ENCODE data around the gene PCCA. TPM values are rescaled to one million over a fixed set of nuclear protein-coding genes. Genes with fewer than 3 reads are reported as not detected.

The PCCA gene
- polyA plus RNA-seq, 1 of the 3 experiments (the other 2 are of a cell fraction): 7.3 TPM

DNA sequence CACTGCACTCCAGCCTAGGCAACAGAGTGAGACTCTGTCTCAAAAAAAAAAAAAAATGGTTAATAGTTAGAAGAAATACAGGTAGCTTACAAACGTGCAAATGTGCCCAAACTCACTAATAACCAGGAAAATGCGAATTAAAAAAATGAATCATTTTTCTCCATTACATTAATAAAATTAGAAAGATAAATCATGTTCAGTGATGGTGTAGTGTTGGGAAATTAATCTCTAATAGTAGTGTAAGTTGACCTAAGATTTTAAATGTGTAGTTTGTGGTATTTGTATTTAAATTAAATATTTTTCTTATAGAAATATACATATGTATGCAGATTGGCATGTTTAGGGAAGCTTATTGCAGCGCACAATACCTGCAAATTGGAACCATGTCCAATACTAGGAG is 57.6 kb downstream of the PCCA start:
- 93% methylated on average over 3 of the region's 3 CpGs for WGBS (ENCODE audit: low lambda C conversion rate)

More for the DNA sequence above, 57.6 kb downstream of the PCCA start:
- Histone ChIP-seq H3K27ac (ENCODE audit: low read depth in 2 of 2, low read length in 1 of 2) (no peak overlapping the region), H3K4me3 (ENCODE audit: low read depth in 2 of 2, low read length in 1 of 2) (no peak overlapping the region), H3K9me2 (no peaks in the 10 kb centered on the region), H4K20me1 (ENCODE audit: insufficient read depth) (no peaks in the 10 kb centered on the region), H3K4me2 (no peak overlapping the region), H3K79me2 (ENCODE audit: insufficient read depth) (no peaks in the 10 kb centered on the region; the same call in 1 of the 2 replicates), H3K9me3 (no peaks in the 10 kb centered on the region), H3K36me3 (replicated peaks in 1 of 2; ENCODE audit: control insufficient read depth in 1 of 2, insufficient read depth in 2 of 2, low read length in 1 of 2) (peaks cover 9 to 22% of the 10 kb centered on the region in 2 experiments), H2AFZ (ENCODE audit: low read depth) (no peak overlapping the region), H3K9ac (no peak overlapping the region), H3F3A (replicated peaks; ENCODE audit: insufficient read depth) (peaks cover 5% of the 10 kb centered on the region), H3K27me3 (ENCODE audit: insufficient read depth) (no peaks in the 10 kb centered on the region), H3K4me1 (ENCODE audit: control insufficient read depth in 1 of 2, insufficient read depth in 2 of 2, low read depth in 1 of 2, low read length in 1 of 2) (no peaks in the 10 kb centered on the region)
- ChIA-PET POLR2A (no interaction called here), CTCF (interaction anchor here (1.0 to 1.9 kb wide), 2 partner anchors 12 to 36 kb away, joined by 3 to 6 read pairs; no protein-coding TSS in a partner anchor)
- TF ChIP-seq JUND (IDR thresholded peaks at IDR 0.05) (no peak), MEF2A (IDR thresholded peaks at IDR 0.05; ENCODE audit: borderline replicate concordance, low read depth) (no peak), RCOR1 (IDR thresholded peaks at IDR 0.05; ENCODE audit: low read length) (no peak), REST (IDR thresholded peaks at IDR 0.05; ENCODE audit: low read depth, low read length) (no peak), MAX (IDR thresholded peaks at IDR 0.05; ENCODE audit: low read depth) (no peak), POLR2AphosphoS5 (IDR thresholded peaks at IDR 0.05; ENCODE audit: low read depth, low read length) (no peak), TCF12 (IDR thresholded peaks at IDR 0.05) (no peak), RAD21 (IDR thresholded peaks at IDR 0.05; ENCODE audit: low read length) (no peak), TAF1 (IDR thresholded peaks at IDR 0.05; ENCODE audit: borderline replicate concordance, low read depth, low read length) (no peak), FOSL2 (IDR thresholded peaks at IDR 0.05; ENCODE audit: borderline replicate concordance, low read depth) (no peak), NRF1 (IDR thresholded peaks at IDR 0.05; ENCODE audit: low read depth, low read length) (no peak), USF1 (IDR thresholded peaks at IDR 0.05; ENCODE audit: borderline replicate concordance, low read depth) (no peak), NFIC (IDR thresholded peaks at IDR 0.05; ENCODE audit: borderline replicate concordance) (no peak), SMC3 (IDR thresholded peaks at IDR 0.05; ENCODE audit: low read depth, low read length) (no peak)
- TF ChIP-seq, protein P1, sequence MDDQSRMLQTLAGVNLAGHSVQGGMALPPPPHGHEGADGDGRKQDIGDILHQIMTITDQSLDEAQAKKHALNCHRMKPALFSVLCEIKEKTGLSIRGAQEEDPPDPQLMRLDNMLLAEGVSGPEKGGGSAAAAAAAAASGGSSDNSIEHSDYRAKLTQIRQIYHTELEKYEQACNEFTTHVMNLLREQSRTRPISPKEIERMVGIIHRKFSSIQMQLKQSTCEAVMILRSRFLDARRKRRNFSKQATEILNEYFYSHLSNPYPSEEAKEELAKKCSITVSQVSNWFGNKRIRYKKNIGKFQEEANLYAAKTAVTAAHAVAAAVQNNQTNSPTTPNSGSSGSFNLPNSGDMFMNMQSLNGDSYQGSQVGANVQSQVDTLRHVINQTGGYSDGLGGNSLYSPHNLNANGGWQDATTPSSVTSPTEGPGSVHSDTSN (IDR thresholded peaks at IDR 0.05): no peak
- TF ChIP-seq, protein P2, sequence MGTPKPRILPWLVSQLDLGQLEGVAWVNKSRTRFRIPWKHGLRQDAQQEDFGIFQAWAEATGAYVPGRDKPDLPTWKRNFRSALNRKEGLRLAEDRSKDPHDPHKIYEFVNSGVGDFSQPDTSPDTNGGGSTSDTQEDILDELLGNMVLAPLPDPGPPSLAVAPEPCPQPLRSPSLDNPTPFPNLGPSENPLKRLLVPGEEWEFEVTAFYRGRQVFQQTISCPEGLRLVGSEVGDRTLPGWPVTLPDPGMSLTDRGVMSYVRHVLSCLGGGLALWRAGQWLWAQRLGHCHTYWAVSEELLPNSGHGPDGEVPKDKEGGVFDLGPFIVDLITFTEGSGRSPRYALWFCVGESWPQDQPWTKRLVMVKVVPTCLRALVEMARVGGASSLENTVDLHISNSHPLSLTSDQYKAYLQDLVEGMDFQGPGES (IDR thresholded peaks at IDR 0.05; ENCODE audit: low read depth, low read length): no peak
- no peak for DNase-seq
